A375 (cell line): ENCODE measurements around the gene MRPS15. TPM values are rescaled to one million over a fixed set of nuclear protein-coding genes. Genes with fewer than 3 reads are reported as not detected.

ENCODE experiments used
- small RNA-seq: library from RNA; depleted of rRNA; stranded (forward); fragments of <200 nt; gene quantifications from one replicate; pipeline ENCODE3, GENCODE V24; 2014
- total RNA-seq: library from RNA; depleted of rRNA; stranded (reverse); fragments of >200 nt; shearing (Covaris generic); gene quantifications from 2 replicates; pipeline ENCODE4 v1.2.3, GENCODE V29; 2014; rRNA removed

MRPS15 gene
- total RNA-seq = 115 and 120 TPM in 2 replicates

DNA sequence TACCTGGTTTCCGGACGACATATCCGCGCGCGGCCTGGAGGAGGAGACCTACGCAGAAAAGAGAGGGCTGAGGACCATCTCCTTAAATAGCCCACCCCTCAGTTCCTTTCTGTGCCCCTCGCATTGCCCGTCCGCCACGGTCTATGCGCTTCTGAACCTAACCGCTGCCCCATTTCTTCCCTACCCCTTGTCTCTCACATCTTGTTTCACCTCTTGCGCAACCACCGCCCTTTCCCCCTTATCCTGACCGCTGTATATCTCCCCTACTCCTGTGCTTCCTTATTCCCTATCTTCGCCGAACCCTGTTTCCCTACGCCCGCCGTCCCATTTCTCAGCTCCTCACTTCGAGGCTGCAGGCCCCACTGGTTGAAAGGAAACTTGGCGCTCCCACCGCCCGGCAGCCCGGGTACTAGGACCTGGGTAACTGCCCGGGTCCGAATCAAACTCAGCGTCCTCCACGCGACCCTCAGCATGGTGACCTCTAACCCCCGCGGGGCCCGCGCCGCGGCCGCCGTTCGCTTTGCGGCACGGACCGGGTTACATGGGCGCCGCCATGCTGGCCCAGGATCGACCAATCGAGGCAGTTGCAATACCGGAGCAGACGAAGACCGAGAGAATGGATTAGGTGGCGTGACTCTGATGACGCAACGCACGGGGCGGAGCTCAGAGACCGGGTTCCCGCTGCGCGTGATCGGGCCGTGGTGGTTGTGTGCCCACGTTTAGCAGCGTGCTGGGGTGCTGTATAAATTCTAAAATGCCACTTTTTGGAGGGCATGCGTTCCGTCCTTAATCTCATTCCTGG, at the start of gene MRPS15:
MRPS15 (minus strand) TSS at position 582 of the 802 bp plus-strand sequence; CDS start at position 473, 109 bp downstream.

DNA sequence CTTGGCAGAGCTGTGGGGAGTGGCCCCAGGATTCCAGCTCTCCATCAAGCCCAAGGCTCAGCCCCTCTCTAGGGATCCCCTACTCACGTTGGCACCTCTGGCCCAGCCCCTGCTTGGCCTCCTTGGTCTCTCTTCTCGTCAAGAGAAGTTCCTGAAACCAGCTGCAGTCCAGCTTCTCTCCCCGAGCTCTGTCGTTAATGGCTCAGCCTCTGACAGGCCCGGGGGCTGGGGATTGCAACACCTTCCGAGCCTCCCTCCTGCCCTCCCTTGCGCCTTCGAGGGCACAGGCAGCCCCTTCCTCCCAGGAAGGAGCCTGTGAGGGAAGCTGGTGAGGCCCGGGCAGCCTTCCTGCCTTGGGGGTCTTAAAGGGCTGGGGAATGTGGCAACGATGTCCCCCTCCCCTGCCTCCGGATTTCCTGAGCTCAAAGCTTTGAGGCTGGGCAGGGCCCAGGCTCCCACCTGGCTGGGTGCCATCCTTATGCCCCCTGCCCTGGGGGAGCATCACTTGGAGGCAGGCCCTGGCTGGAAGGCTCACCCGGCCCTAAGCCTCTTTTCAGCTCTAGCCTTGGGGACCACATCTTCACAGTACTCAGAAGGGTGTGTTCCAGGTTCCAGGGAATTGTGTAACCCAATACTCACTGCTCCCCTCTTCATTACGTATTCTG, 18.7 kb upstream of the MRPS15 start, which contains the start of gene CSF3R:
CSF3R (minus strand) TSS at position 190 of the 665 bp plus-strand sequence. CDS start 3,417 bp downstream, outside the sequence.

DNA sequence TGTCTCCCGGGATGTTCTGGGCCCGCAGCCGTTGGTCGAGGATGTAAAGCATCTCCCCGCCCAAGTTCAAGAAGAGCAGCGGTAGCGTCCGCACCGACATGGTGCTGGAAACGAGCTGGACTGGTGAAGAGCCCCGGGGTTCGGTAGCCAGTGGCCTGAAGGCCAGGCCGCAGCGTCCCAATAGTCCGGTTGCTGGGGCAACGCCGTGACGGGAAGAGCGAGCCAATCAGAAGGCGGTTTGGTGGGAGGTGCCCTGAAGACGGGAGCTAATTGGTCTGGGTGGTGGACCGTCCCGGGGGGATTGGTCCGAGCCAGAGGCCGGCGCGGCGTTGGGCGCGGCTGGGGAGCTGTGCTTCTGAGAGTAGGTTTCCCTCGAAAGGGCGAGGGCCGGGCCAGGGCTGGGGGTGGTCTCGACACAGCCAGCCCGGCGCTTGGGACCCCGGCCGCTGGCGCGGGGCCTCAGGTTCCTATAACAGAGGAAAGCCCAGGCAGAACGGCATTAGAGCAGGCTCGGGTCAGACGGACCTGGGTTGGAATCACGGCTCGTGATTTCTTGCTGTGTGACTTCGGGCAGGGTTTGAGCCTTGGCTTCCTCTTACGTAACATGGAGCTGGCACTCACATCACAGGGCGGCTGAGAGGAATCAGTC, 13.8 kb downstream of the MRPS15 start, which contains the start of gene OSCP1:
OSCP1 (minus strand) TSS at position 182 of the 649 bp plus-strand sequence; CDS start at position 100, 82 bp downstream.

Small RNAs within 50 kb of the gene (small RNA-seq; reads per million reads assigned to genes)
- not detected for gene SNORA63C

Other genes with a start within 250 kb of the MRPS15 start
- 61.2 and 61.7 TPM in 2 replicates for gene THRAP3, start 239.9 kb downstream of the MRPS15 start, total RNA-seq
- 5.2 and 6.3 TPM in 2 replicates for gene SH3D21, start 158.0 kb downstream of the MRPS15 start, total RNA-seq
- 95.6 and 113 TPM in 2 replicates for gene EVA1B, start 140.7 kb downstream of the MRPS15 start, total RNA-seq
- 22.3 and 29.4 TPM in 2 replicates for gene STK40, start 78.5 kb downstream of the MRPS15 start, total RNA-seq
- gene LSM10, start 66.5 kb downstream of the MRPS15 start, total RNA-seq = 10.7 and 18.4 TPM in 2 replicates
- 7.0 and 8.4 TPM in 2 replicates for gene OSCP1, start 13.9 kb downstream of the MRPS15 start, total RNA-seq
- not detected in 2 replicates for gene CSF3R, start 18.5 kb upstream of the MRPS15 start, total RNA-seq